GM18873 (cell line): Measurements from ENCODE around the gene DCUN1D5.

Source experiments
- ATAC-seq: cut with Tn5 transposase; IDR thresholded peaks from one replicate; pipeline ENCODE4 v1.9.1; 2021; ENCODE audit warnings: mild to moderate bottlenecking, moderate library complexity, moderate number of reproducible peaks; ENCODE audit not compliant: unreplicated experiment, low FRiP score

The DCUN1D5 gene

GRCh38 chr11:103061656-103062055 is 30.3 kb downstream of the DCUN1D5 start:
- no peak for ATAC-seq

GRCh38 chr11:103055221-103055890 is 36.6 kb downstream of the DCUN1D5 start:
- ATAC-seq, result peak; percentile 68

DNA sequence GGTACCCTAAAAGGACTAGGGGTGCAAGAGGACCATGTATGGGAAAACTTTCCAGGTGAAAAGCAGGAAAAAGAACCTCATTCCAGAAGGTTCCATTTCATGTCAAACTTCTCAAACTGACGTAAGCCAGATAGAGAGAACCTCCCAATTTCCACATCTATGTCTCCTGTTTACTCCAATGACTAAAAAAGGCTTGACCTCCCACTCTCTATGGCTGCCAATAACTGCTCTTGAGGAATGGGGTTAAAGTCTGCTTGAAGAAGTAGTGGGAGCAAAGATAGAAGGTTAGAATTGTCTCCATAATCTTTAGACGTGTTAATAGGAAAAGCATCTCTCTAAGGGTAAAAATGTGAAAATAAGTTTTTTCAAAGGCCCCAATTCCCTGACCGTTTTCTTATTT is 38.0 kb downstream of the DCUN1D5 start:
- no peak for ATAC-seq

GRCh38 chr11:103051981-103052380 is 40.0 kb downstream of the DCUN1D5 start:
- no peak for ATAC-seq

- ATAC-seq, result no peak
These were observed 40.7 kb downstream of the DCUN1D5 start for GRCh38 chr11:103051151-103051801.

- no peak for ATAC-seq
These were observed 41.6 kb downstream of the DCUN1D5 start for GRCh38 chr11:103050351-103050750.

DNA sequence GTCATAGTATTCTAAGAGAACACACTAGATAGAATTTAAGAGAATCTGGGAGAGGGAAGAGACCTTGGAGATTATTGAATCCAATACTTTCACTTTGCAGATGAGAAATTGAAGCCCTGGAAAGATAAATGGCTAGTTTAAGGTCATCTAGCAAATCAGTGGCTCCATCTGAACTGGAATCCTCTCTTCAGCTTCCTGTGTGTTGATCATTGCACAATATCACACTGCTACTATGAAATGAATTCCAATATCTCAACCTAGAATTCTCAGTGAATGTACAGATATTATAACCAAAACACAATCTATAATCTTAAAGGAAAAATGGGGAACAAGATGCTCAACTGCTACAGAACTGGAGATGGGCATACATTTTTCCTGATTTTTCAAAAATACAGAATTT is 44.1 kb downstream of the DCUN1D5 start:
- no peak for ATAC-seq

DNA sequence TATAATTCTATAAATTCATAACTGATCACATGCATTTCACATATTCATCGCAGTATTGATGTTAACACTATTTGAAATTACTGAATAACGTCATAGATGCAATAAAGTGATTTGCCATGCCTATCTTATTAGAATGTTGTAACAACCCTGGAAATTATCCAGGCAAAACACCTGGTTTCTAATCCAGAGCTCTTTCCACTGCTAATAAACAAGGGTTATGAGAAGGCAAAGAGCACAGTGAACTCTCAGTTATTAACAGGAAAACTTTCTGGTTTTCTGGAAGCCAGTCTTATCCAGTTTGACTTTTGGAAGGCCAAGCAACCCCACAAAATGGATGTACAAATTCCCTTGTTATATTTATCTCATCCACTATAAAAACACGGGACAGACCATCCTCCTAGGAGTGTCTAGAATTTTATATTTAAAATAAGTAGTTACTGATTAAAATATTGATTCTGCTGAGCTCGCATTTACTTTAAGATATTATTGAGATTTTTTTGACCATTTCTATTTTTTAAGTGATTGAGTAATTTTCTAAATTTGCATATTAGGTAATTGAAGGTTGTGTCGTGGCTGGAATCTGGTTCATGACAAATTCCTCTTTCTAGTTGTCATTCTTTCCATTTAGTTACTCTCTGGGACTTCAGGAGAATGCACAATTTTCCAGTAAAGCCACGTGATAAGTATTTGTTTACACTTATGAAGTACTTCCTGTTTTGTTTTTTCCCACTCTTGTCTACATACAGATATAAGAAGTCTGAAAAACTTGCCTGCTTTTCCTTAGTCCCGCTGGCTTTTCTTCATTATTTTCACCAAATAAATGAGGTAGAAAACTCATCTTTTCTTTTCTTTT is 47.9 kb downstream of the DCUN1D5 start:
- no peak for ATAC-seq

DNA sequence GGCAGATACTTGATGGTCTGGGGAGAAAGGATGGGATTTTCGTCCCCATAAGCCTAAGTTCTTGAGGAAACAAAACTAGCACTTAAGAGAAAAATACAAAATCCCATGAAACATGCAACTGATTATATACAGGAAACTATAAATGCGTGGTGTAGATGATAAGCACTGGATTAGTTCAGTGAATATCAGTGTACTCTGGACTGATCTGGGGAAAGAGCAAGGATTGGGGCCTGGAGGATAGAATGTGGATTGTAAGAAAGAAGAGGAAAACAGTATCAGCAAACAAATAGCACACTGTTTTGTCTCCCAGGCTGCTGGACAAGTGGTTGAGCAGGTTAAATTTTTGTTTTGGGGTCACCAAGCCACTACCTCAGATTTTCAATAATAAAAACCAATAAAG is 49.8 kb downstream of the DCUN1D5 start:
- ATAC-seq, result no peak

- peak; percentile 98 for ATAC-seq
These were observed 56.0 kb downstream of the DCUN1D5 start for GRCh38 chr11:103035791-103036434.

DNA sequence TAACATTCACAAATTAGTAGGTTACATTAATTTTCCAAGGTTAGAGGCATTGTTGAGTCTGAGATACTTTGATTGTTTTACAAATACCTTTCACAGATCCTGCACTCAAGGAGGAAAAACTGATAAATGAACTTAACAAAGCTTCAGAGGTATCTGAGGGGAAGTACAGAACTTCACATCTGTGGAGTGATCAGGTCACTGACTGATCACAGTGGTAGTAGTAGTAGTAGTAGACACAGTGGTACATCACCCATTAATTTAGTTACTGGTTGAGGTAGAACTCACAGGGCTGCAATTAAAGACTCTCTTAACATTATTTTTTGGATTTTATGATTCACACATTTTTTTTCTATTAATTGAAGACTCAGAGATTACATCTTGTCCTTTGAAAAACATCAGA is 56.7 kb downstream of the DCUN1D5 start:
- ATAC-seq, result no peak

GRCh38 chr11:103031834-103032233 is 60.1 kb downstream of the DCUN1D5 start:
- ATAC-seq, result no peak

DNA sequence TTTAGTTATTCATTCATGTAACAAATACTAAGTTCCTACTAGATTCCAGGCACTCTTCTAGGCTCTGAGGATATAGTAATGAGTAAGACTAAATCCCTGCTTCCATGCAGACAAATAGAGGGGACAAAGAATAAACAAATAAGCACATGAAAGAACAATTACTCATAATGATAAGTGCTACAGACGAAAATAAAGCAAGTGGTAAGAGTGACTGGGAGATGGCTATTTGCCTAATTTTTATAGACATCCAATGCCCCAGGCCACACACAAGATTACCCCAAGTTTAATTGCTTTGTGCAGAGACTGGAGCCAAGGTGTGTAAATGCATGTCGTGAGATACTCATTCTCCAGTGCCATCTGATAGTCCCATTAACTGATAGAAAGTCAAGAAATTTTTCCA is 62.6 kb downstream of the DCUN1D5 start:
- no peak for ATAC-seq

DNA sequence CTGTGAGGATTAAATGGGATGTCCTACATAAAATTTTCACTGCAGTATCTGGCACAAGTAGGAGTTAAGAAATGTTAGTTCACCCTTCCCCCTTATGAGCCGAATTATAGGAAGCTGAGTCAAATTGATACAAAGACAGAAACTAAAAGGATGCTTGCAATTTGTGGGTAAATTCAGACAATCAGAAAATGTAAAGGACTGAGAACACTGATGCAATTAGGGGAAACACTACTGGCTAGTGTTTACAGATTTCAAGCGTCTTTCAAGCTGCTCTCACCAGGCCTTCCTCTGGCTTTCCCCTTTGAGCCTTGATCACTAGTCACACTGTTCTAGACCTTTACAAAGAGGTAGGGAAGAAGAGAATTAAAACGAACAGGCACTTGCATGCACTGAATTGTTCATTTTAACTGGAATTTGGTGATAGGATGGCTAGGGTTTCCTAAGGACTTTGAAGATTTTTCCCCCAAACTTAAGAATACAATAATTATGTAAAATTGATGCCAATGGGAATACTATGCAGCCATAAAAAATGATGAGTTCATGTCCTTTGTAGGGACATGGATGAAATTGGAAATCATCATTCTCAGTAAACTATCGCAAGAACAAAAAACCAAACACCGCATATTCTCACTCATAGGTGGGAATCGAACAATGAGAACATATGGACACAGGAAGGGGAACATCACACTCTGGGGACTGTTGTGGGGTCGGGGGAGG is 63.5 kb downstream of the DCUN1D5 start:
- peak; percentile 95 for ATAC-seq

DNA sequence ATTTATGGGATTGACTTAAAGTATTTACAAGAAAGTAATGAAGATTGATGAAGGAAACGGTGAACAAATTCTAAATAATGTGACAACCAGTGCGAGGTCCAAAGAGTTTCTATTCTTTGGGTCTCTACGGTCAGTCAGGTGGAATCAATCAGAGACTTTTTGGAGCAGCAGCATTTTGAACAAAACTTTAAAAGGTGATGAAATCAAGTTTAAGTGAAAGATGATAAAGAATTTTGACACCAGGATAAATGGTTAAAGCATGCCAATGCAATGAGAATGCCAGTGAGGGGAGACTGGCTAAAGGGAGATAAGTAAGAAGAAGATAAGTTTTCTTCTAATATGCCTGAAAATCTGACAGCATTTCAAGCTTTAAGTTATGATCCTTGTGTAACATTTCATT is 67.9 kb downstream of the DCUN1D5 start:
- no peak for ATAC-seq

GRCh38 chr11:103016031-103016430 is 75.9 kb downstream of the DCUN1D5 start:
- ATAC-seq, result no peak

- no peak for ATAC-seq
These were observed 78.5 kb downstream of the DCUN1D5 start for GRCh38 chr11:103013421-103013820.
